Heart right ventricle (tissue), 16 donors: Measurements from ENCODE around the gene PLGRKT. TPM values are rescaled to one million over a fixed set of nuclear protein-coding genes. Genes with fewer than 3 reads are reported as not detected.
"Not testable (repeated sequence)": the region's sequence is repeated elsewhere in the genome, so short reads cannot be mapped to it uniquely, and the experiment has no call there.

Source experiments
- ATAC-seq, 8 donors: fragments of 200-7000 bp; cut with Tn5 transposase; one replicate each; pipeline ENCODE4 v1.9.1; 2020; ENCODE audit warnings: mild to moderate bottlenecking in 8 of 8, moderate library complexity in 8 of 8, moderate number of reproducible peaks in 1 of 8
- DNase-seq, 2 donors: peaks; one replicate each; pipeline ENCODE4 v3.0.0-alpha.2; 2020
- H3K27ac ChIP-seq, 10 donors: fragments of 200-600 bp; sonication (generic) in 2 of 10; one replicate each; pipeline versions ENCODE4 v1.5.0 to v1.8.0; 2020 to 2022; ENCODE audit warnings: mild to moderate bottlenecking in 3 of 10
- H3K27me3 ChIP-seq, 7 donors: fragments of 200-600 bp; one replicate each; pipeline ENCODE4 v1.8.0; 2021 to 2022; ENCODE audit warnings: mild to moderate bottlenecking in 2 of 7
- H3K36me3 ChIP-seq, 9 donors: fragments of 200-600 bp; sonication (generic) in 1 of 9; one replicate each; pipeline versions ENCODE4 v1.5.0 to v1.8.0; 2020 to 2022; ENCODE audit warnings: mild to moderate bottlenecking in 2 of 9
- H3K4me1 ChIP-seq, 9 donors: fragments of 200-600 bp; sonication (generic) in 1 of 9; one replicate each; pipeline versions ENCODE4 v1.5.0 to v1.8.0; 2020 to 2022; ENCODE audit warnings: mild to moderate bottlenecking in 4 of 9
- H3K4me3 ChIP-seq, 10 donors: fragments of 200-600 bp; sonication (generic) in 2 of 10; one replicate each; pipeline versions ENCODE4 v1.5.0 to v1.8.0; 2020 to 2022; ENCODE audit warnings: mild to moderate bottlenecking in 7 of 10, moderate library complexity in 2 of 10
- H3K9me3 ChIP-seq, 11 donors: fragments of 200-600 bp in 10 of 11; sonication (generic) in 2 of 11; one replicate each; pipeline versions ENCODE4 v1.5.0 to v1.8.0; 2013 to 2022; ENCODE audit warnings: mild to moderate bottlenecking in 2 of 11, control low read depth in 1 of 11, moderate library complexity in 1 of 11
- WGBS, 2 donors: extraction: QIAGEN DNeasy Blood & Tissue Kit; methylation state at CpG; one replicate each; pipeline ENCODE4 v1.1.7; 2013; ENCODE audit warnings: inconsistent platforms in 1 of 2; 5-methylcytosine and 5-hydroxymethylcytosine counted together
- intact Hi-C, 10 donors: fragments of 100-400 bp; cut with DNase I; formaldehyde crosslinking; loops; one replicate each; pipeline versions ENCODE4 v1.11.1 to v1.14.2; 2022
- polyA plus RNA-seq, 2 donors: library from polyadenylated mRNA; stranded (reverse); fragments of 200-250 nt; gene quantifications; one replicate each; pipeline ENCODE4 v1.2.3, GENCODE V29; 2013
- total RNA-seq, 10 donors: library from RNA; stranded (reverse); fragmentation: NEBNext Ultra II Directional in 3 of 10; extraction: Animal tissue kit (Norgen Biotek cat#: 25700) in 3 of 10; gene quantifications; one replicate each; pipeline versions ENCODE4 v1.2.1 to v1.2.4, GENCODE V29; 2021 to 2023
- TF ChIP-seq, protein P1 (sequence below), 9 donors: fragments of 200-600 bp; sonication (generic) in 2 of 9; IDR thresholded peaks; one replicate each; pipeline versions ENCODE4 v1.5.0 to v1.8.0; 2021 to 2022; ENCODE audit warnings: antibody characterized with exemption in 9 of 9, mild to moderate bottlenecking in 5 of 9, moderate library complexity in 1 of 9
- donor health status: Arrhythmogenic right ventricular cardiomyopathy.
- donor health status: ischemic (EF 13 %, LVEDD 7.1; RV severe dilation, severe dysfunction).
- donor health status: healthy with polysubstance abuse.
- donor health status: DM: no; HTN: yes; CAD: no.
- donor health status: DM: no; HTN: no; CAD: no.
- donor health status: ischemic (EF 25% LVEDD 6.9; RV normal size, moderate dysfunction).
- donor health status: ischemic (EF 25% LVEDD 5.7; RV mildly dilated, moderate dysfunction).
- donor health status: healthy.
- donor health status: DM: yes; HTN: yes; CAD: no.
- donor health status: Ischemic cardiomyopathy.
- donor health status: ischemic (EF 35%, LVEDD 5.7; RV mildly dilated, moderate dysfunction).
- donor health status: nonischemic (EF 11% LVEDD 7.7; RV severe dilation, severe dysfunction).
- donor health status: DM: yes; HTN: yes; CAD: no.
- donor health status: PGD.
- donor health status: ischemic (EF 29% LVEDD 5.4; RV normal size, mild dysfunction).
- donor health status: nonischemic (EF 23%, LVEDD 6.1; RV moderate dilation, normal function).

PLGRKT gene
- total and polyA plus RNA-seq, 12 donors = 11.8 to 53.0 (median 35.9) TPM

DNA sequence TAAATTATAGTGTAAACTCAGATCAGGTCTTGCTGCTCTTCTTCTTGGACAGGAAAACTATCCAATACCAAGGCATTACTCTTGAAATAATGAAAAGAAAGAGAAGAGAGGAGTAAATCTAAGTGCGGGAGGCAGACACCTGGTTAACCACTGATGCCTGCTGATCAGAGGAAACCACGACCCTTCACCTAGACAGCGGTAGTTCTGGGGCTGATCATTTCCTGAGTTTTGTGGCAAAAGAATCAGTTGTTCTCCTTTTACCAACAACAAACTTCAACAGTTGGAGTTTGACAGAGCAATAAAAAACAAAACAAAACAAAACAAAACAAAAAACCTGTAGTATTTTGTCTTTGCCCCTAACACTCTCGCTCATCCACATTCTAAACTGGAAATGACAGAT lies 101.0 kb downstream of the PLGRKT start:
- no peaks in the 10 kb centered on the region for H3K9me3 ChIP-seq
- no peak overlapping the region for H3K4me3 ChIP-seq
- H3K4me1 ChIP-seq = peaks cover 0 to 6% (median 0%) of the 10 kb centered on the region in 9 donors
- intact Hi-C loops = no loop called here
- no peak overlapping the region for H3K27ac ChIP-seq
- ATAC-seq (no peak), DNase-seq (no peak)
- TF ChIP-seq, protein P1, sequence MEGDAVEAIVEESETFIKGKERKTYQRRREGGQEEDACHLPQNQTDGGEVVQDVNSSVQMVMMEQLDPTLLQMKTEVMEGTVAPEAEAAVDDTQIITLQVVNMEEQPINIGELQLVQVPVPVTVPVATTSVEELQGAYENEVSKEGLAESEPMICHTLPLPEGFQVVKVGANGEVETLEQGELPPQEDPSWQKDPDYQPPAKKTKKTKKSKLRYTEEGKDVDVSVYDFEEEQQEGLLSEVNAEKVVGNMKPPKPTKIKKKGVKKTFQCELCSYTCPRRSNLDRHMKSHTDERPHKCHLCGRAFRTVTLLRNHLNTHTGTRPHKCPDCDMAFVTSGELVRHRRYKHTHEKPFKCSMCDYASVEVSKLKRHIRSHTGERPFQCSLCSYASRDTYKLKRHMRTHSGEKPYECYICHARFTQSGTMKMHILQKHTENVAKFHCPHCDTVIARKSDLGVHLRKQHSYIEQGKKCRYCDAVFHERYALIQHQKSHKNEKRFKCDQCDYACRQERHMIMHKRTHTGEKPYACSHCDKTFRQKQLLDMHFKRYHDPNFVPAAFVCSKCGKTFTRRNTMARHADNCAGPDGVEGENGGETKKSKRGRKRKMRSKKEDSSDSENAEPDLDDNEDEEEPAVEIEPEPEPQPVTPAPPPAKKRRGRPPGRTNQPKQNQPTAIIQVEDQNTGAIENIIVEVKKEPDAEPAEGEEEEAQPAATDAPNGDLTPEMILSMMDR (IDR thresholded peaks at IDR 0.05) = no peak
- WGBS, 2 donors = 72 to 83% methylated on average over 4 of the region's 4 CpGs
- no peaks in the 10 kb centered on the region for H3K36me3 ChIP-seq
- H3K27me3 ChIP-seq = no peaks in the 10 kb centered on the region

DNA sequence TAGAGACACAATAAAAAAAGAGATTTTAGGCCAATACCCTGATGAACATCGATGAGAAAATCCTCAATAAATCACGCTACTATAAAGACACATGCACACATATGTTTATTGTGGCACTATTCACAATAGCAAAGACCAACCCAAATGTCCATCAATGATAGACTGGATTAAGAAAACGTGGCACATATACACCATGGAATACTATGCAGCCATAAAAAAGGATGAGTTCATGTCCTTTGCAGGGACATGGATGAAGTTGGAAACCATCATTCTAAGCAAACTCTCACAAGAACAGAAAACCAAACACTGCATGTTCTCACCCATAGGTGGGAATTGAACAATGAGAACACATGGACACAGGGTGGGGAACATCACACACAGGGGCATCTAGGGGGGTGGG lies 106.4 kb downstream of the PLGRKT start:
- not testable (repeated sequence) for ATAC-seq
- 81 to 82% methylated on average over 3 of the region's 3 CpGs for WGBS, 2 donors

GRCh38 chr9:5326893-5327548 lies 110.7 kb downstream of the PLGRKT start:
- no peak overlapping the region for H3K4me3 ChIP-seq
- H3K9me3 ChIP-seq = peaks cover 0 to 5% (median 0%) of the 10 kb centered on the region in 11 donors
- ATAC-seq (no peak), DNase-seq (no peak)
- TF ChIP-seq, protein P1 (IDR thresholded peaks at IDR 0.05) = no peak
- no peaks in the 10 kb centered on the region for H3K27me3 ChIP-seq
- H3K27ac ChIP-seq = no peak overlapping the region
- H3K4me1 ChIP-seq = no peaks in the 10 kb centered on the region
- intact Hi-C loops = loop anchor here in 1 of 10 donors (10.0 kb wide), 1 partner anchor 58 kb away; no protein-coding TSS in a partner anchor
- H3K36me3 ChIP-seq = no peaks in the 10 kb centered on the region
- WGBS, 2 donors = 56 to 60% methylated on average over 10 of the region's 10 CpGs

More for the DNA sequence above, 106.4 kb downstream of the PLGRKT start:
- H3K27me3 ChIP-seq, intact Hi-C loops, DNase-seq, H3K4me3 ChIP-seq, H3K36me3 ChIP-seq, H3K4me1 ChIP-seq, H3K27ac ChIP-seq, H3K9me3 ChIP-seq: not testable (repeated sequence)

DNA sequence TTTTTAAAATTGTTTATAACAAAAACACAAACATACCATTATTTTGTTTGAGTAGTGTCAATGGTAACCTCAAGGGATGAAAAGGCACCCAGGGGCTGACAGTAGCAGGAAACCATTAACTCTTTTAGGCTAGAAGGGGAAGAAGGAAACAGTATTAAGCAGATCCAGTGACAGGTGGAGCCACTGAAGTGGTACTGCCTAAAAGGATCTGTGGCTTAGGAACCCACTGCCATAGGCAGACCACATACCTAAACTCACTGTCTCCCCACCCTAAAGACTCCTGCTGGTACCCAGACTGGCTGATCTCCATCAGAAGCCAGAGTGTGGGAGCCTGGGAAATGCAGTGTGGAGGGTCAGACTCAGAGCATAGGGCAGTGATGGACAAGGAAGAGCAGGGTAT lies 111.5 kb downstream of the PLGRKT start:
- H3K9me3 ChIP-seq = peaks cover 0 to 3% (median 0%) of the 10 kb centered on the region in 11 donors
- no peak overlapping the region for H3K4me3 ChIP-seq
- intact Hi-C loops = loop anchor here in 1 of 10 donors (10.0 kb wide), 1 partner anchor 59 kb away; no protein-coding TSS in a partner anchor
- no peaks in the 10 kb centered on the region for H3K4me1 ChIP-seq
- TF ChIP-seq, protein P1 (IDR thresholded peaks at IDR 0.05) = no peak
- no peak for ATAC-seq
- H3K27ac ChIP-seq = no peak overlapping the region
- no peaks in the 10 kb centered on the region for H3K27me3 ChIP-seq
- no peak for DNase-seq
- H3K36me3 ChIP-seq = no peaks in the 10 kb centered on the region

- not testable (repeated sequence) for H3K36me3 ChIP-seq, ATAC-seq, H3K27me3 ChIP-seq, H3K27ac ChIP-seq, H3K4me1 ChIP-seq, H3K9me3 ChIP-seq, H3K4me3 ChIP-seq, DNase-seq
- intact Hi-C loops = loop anchor here in 1 of 10 donors (10.0 kb wide), 1 partner anchor 63 kb away; no protein-coding TSS in a partner anchor
- WGBS, 2 donors = 65 to 84% methylated on average over 1 of the region's 1 CpG
Measured at GRCh38 chr9:5321601-5322000, 116.1 kb downstream of the PLGRKT start.
